Measurements from ENCODE around the gene LAMA3.

DNA sequence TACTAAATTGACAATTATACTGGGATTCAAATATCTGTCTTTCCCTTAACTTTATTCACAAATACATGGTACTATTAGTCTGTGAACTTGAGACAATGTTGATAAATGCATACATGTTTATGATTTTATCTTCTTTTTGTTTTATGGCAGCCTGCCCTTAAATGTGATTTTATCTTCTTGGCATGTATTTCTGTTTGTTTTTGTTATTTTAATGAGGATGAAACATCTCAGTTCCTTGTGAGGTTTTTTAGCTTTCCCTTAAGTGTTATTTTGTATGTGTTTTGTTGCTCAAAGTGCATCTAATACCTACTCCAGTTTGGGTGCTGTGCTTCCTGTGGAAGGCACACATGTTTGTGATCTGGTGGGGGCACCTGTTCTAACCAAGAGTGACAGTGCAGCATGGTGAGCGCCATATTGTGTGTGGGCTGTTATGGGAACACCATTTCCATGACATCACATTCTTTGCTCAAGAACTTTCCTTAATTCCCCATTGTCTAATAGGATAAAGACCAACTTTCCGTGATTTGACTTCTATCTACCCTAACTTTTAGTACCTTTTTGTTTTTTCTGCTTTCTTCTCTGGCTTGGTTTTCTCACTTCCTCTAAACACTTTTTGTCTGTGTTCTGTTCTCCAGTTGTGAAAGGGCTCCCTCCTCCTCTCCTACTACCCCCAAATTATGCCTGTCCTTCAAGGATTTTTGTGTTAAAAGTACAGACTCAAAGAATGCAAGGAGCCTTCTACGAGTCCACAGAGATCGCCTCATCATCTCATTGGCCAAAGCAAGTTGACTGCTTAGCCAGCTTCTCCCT is 163.2 kb downstream of the LAMA3 start:
- TF ChIP-seq CTCF (conservative IDR thresholded peaks at IDR 0.05 in 1 of 2, IDR thresholded peaks at IDR 0.05 in 1 of 2; ENCODE audit: extremely low read depth in 1 of 2, insufficient read depth in 1 of 2, low read depth in 1 of 2, low read length in 2 of 2) (no peak), EZH2 (IDR thresholded peaks at IDR 0.05; ENCODE audit: borderline replicate concordance, low read length) (no peak)

All from mammary epithelial cell (primary cell).